HepG2 (cell line): Measurements from ENCODE around the gene LRRC73. TPM values are rescaled to one million over a fixed set of nuclear protein-coding genes. Genes with fewer than 3 reads are reported as not detected.

ENCODE experiments used
- ATRX ChIP-seq: sonication (generic); formaldehyde crosslinking; IDR thresholded peaks from 2 replicates; pipeline ENCODE4 v1.4.0; 2020; ENCODE audit warnings: missing genetic modification reagents, borderline replicate concordance
- HCFC1 ChIP-seq: fragments of 150-350 bp; IDR thresholded peaks from 2 replicates; pipeline ENCODE4 v1.6.1; 2014; ENCODE audit warnings: low read depth, low read length
- HINFP ChIP-seq: sonication (generic); formaldehyde crosslinking; IDR thresholded peaks from 2 replicates; pipeline ENCODE4 v1.4.0; 2020; ENCODE audit warnings: low read depth, mild to moderate bottlenecking, missing genetic modification reagents
- HIVEP1 ChIP-seq: sonication (generic); formaldehyde crosslinking; IDR thresholded peaks from 2 replicates; pipeline ENCODE4 v1.4.0; 2020; ENCODE audit warnings: mild to moderate bottlenecking, missing genetic modification reagents
- HOXA5 ChIP-seq: sonication (generic); formaldehyde crosslinking; IDR thresholded peaks from 2 replicates; pipeline ENCODE4 v1.4.0; 2020; ENCODE audit warnings: missing genetic modification reagents
- IRF9 ChIP-seq: sonication (generic); formaldehyde crosslinking; IDR thresholded peaks from 2 replicates; pipeline ENCODE4 v1.8.0; 2022; ENCODE audit warnings: missing genetic modification reagents, mild to moderate bottlenecking, borderline replicate concordance
- JUNB ChIP-seq: sonication (generic); formaldehyde crosslinking; IDR thresholded peaks from 2 replicates; pipeline ENCODE4 v1.8.0; 2022; ENCODE audit warnings: missing genetic modification reagents, mild to moderate bottlenecking, borderline replicate concordance
- PHF21A ChIP-seq: sonication (generic); formaldehyde crosslinking; IDR thresholded peaks from 2 replicates; pipeline ENCODE4 v1.5.0; 2020; ENCODE audit warnings: mild to moderate bottlenecking, missing genetic modification reagents
- REXO4 ChIP-seq: sonication (generic); formaldehyde crosslinking; IDR thresholded peaks from 2 replicates; pipeline ENCODE4 v1.8.0; 2022; ENCODE audit warnings: missing genetic modification reagents, mild to moderate bottlenecking, borderline replicate concordance
- RFXAP ChIP-seq: sonication (generic); formaldehyde crosslinking; IDR thresholded peaks from 2 replicates; pipeline ENCODE4 v1.4.0; 2020; ENCODE audit warnings: missing genetic modification reagents, borderline replicate concordance
- SMC3 ChIP-seq: IDR thresholded peaks from 2 replicates; pipeline ENCODE4 v1.6.1; 2011; ENCODE audit warnings: low read length, improper control_type of control experiment
- TBP ChIP-seq: sonication (generic); formaldehyde crosslinking; IDR thresholded peaks from 2 replicates; pipeline ENCODE4 v1.5.0; 2020; ENCODE audit warnings: missing genetic modification reagents
- TEAD2 ChIP-seq: sonication (generic); formaldehyde crosslinking; IDR thresholded peaks from 2 replicates; pipeline ENCODE4 v1.9.0; 2021; ENCODE audit warnings: missing genetic modification reagents
- ZNF280D ChIP-seq: sonication (generic); formaldehyde crosslinking; IDR thresholded peaks from 2 replicates; pipeline ENCODE4 v1.5.1; 2020; ENCODE audit warnings: mild to moderate bottlenecking, missing genetic modification reagents
- ZNF460 ChIP-seq: sonication (generic); formaldehyde crosslinking; IDR thresholded peaks from 2 replicates; pipeline ENCODE4 v1.5.1; 2020; ENCODE audit warnings: missing genetic modification reagents, mild to moderate bottlenecking, borderline replicate concordance
- ZNF530 ChIP-seq: sonication (generic); formaldehyde crosslinking; IDR thresholded peaks from 2 replicates; pipeline ENCODE4 v1.5.0; 2020; ENCODE audit warnings: low read depth, mild to moderate bottlenecking, missing genetic modification reagents
- ZNF552 ChIP-seq: sonication (generic); formaldehyde crosslinking; IDR thresholded peaks from 2 replicates; pipeline ENCODE4 v1.9.0; 2022; ENCODE audit warnings: missing genetic modification reagents, mild to moderate bottlenecking, borderline replicate concordance
- ZNF710 ChIP-seq: sonication (generic); formaldehyde crosslinking; IDR thresholded peaks from 2 replicates; pipeline ENCODE4 v1.5.0; 2020; ENCODE audit warnings: mild to moderate bottlenecking, missing genetic modification reagents, borderline replicate concordance
- ZNF83 ChIP-seq: sonication (generic); formaldehyde crosslinking; IDR thresholded peaks from 2 replicates; pipeline ENCODE4 v1.4.0; 2020; ENCODE audit warnings: missing genetic modification reagents, mild to moderate bottlenecking, borderline replicate concordance
- ZZZ3 ChIP-seq: sonication (generic); formaldehyde crosslinking; IDR thresholded peaks from 2 replicates; pipeline ENCODE4 v1.4.0; 2020; ENCODE audit warnings: missing genetic modification reagents, mild to moderate bottlenecking, borderline replicate concordance
- polyA plus RNA-seq, 8 experiments: library from polyadenylated mRNA; depleted of rRNA in 3 of 8; stranded (reverse) in 7 of 8; unstranded in 1 of 8; fragments of >200 nt; fragmentation: Illumina TruSeq in 4 of 8; extraction: Trizol in 4 of 8; gene quantifications; 2 replicates each; pipeline versions ENCODE4 v1.2.1 to v1.2.3, GENCODE V29; 2011 to 2016; ENCODE audit warnings: low read depth in 4 of 8, missing spikeins in 1 of 8, mixed read lengths in 1 of 8; ENCODE audit not compliant: insufficient read depth in 1 of 8
- total RNA-seq, 5 experiments: library from RNA; depleted of rRNA; stranded (reverse); fragments of >200 nt; fragmentation: Illumina TruSeq; extraction: Trizol; gene quantifications; 2 replicates each; pipeline ENCODE4 v1.2.3, GENCODE V29; 2016; ENCODE audit warnings: low read depth in 1 of 5
- TF ChIP-seq, protein P1 (sequence below): IDR thresholded peaks from 2 replicates; pipeline ENCODE4 v1.6.1; 2016; ENCODE audit warnings: mild to moderate bottlenecking, missing biosample characterization, missing genetic modification reagents

Gene LRRC73
- total and polyA plus RNA-seq, 2 of the 13 experiments (the other 11 are each of a cell fraction or from before 2014, with no cell fraction given) = 0.11 to 0.12 TPM

DNA sequence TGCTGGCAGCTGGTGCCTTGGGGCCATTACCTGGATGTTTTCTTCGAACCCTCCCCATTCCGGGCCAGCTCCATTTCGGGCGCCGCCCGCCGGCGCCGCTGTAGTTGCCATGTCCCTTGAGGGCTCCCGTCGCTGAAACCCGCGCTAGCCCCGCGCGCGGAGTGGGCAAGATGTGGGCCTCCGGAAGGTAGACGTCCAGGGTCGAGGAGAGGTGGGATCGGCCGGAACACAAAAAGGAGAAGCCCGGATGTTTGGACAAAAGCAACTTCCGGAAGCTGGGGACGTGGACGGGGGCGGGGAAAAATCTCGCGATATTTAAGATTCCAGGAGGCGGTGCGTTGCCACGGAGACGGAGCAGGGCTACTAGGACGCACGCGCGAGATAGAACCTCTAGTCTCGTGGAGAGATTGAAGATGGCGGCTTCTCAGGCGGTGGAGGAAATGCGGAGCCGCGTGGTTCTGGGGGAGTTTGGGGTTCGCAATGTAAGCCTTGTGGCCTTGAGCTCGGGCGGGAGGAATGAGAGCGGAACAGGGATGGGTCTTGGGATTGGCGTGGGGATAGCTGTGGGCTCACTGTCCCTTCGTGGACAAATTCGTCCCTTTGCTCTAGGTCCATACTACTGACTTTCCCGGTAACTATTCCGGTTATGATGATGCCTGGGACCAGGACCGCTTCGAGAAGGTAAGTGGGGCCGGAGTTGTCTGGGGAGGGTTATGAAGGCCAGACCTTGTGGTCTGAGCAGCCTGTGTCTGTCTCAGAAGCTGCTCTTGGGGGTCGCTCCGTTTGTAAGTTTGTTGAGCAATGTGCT is 6.8 kb upstream of the LRRC73 start, which contains the start of the genes POLR1C and YIPF3 (continued):
- TF ChIP-seq HIVEP1 (CRISPR knock-in tag) = peak; percentile 95
- peak; percentile 70 for TF ChIP-seq HOXA5
- peak; percentile 78 for TF ChIP-seq ZZZ3
- no peak for TF ChIP-seq TEAD2 (CRISPR knock-in tag)
- TF ChIP-seq ZNF460 (CRISPR knock-in tag) = no peak
- no peak for TF ChIP-seq ATRX
- TF ChIP-seq, protein P1, sequence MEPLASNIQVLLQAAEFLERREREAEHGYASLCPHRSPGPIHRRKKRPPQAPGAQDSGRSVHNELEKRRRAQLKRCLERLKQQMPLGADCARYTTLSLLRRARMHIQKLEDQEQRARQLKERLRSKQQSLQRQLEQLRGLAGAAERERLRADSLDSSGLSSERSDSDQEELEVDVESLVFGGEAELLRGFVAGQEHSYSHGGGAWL = peak; percentile 90
- peak; percentile 59; the same call in 1 of the 2 replicates for TF ChIP-seq HCFC1
- no peak for TF ChIP-seq SMC3
- no peak for TF ChIP-seq ZNF280D (CRISPR knock-in tag)
- no peak for TF ChIP-seq ZNF552 (CRISPR knock-in tag)
- TF ChIP-seq REXO4 (CRISPR knock-in tag) = no peak
- TF ChIP-seq IRF9 (CRISPR knock-in tag) = peak; percentile 59
- TF ChIP-seq TBP = no peak
- no peak for TF ChIP-seq ZNF530
- TF ChIP-seq ZNF710 (CRISPR knock-in tag) = peak; percentile 56; the same call in 1 of the 2 replicates
- TF ChIP-seq PHF21A (CRISPR knock-in tag) = peak; percentile 76; the same call in 1 of the 2 replicates
- no peak; the same call in 1 of the 2 replicates for TF ChIP-seq ZNF83
- peak; percentile 90 for TF ChIP-seq RFXAP (CRISPR knock-in tag)
- no peak for TF ChIP-seq JUNB (CRISPR knock-in tag)
- no peak; the same call in 1 of the 2 replicates for TF ChIP-seq HINFP (CRISPR knock-in tag)
